K562 (cell line): ENCODE data around the gene PITPNC1.

ENCODE experiments used
- COPS2 ChIP-seq: fragments of 450-650 bp; conservative IDR thresholded peaks from 2 replicates; pipeline ENCODE4 v1.6.1; 2016; ENCODE audit warnings: mild to moderate bottlenecking, moderate library complexity
- CTBP1 ChIP-seq: fragments of 450-650 bp; IDR thresholded peaks from 2 replicates; pipeline ENCODE4 v1.6.1; 2016; ENCODE audit warnings: borderline replicate concordance
- HNRNPL ChIP-seq: fragments of 200-400 bp; formaldehyde crosslinking; IDR thresholded peaks from 2 replicates; pipeline ENCODE4 v1.6.1; 2017; ENCODE audit warnings: low read depth, mild to moderate bottlenecking, low read length
- SMARCA4 ChIP-seq: fragments of 450-650 bp; IDR thresholded peaks from 2 replicates; pipeline ENCODE4 v1.6.1; 2016
- ZNF24 ChIP-seq: fragments of 450-650 bp; IDR thresholded peaks from 2 replicates; pipeline ENCODE4 v1.6.1; 2016
- ZNF644 ChIP-seq: fragments of 200-800 bp; sonication (Bioruptor generic); IDR thresholded peaks from 2 replicates; pipeline ENCODE4 v1.6.1; 2016; ENCODE audit warnings: low read depth, missing genetic modification characterization, missing compliant biosample characterization
- ZNF830 ChIP-seq: fragments of 250-450 bp; sonication (Bioruptor Pico); IDR thresholded peaks from 2 replicates; pipeline ENCODE4 v1.5.0; 2021; ENCODE audit warnings: mild to moderate bottlenecking
- TF ChIP-seq, protein P1 (sequence below): fragments of 450-650 bp; IDR thresholded peaks from one replicate; pipeline ENCODE4 v1.6.1; 2018; ENCODE audit warnings: mild to moderate bottlenecking, moderate library complexity; ENCODE audit not compliant: partially characterized antibody
- TF ChIP-seq, protein P2 (sequence below): sonication (generic); formaldehyde crosslinking; IDR thresholded peaks from 2 replicates; pipeline ENCODE4 v1.8.0; 2022; ENCODE audit warnings: mild to moderate bottlenecking, missing genetic modification reagents
- TF ChIP-seq, protein P3 (sequence below): fragments of 250-450 bp; sonication (Bioruptor Pico); IDR thresholded peaks from 2 replicates; pipeline ENCODE4 v1.8.0; 2021; ENCODE audit warnings: moderate library complexity, mild to moderate bottlenecking, inconsistent platforms
- TF ChIP-seq, protein P4 (sequence below), 3 experiments: IDR thresholded peaks in 2 of 3; conservative IDR thresholded peaks in 1 of 3; 2 replicates each; pipeline ENCODE4 v1.5.1; 2011 to 2012; ENCODE audit warnings: low read length in 3 of 3, mild to moderate bottlenecking in 3 of 3, control low read depth in 2 of 3, improper control_type of control experiment in 1 of 3, inconsistent platforms in 1 of 3, low read depth in 1 of 3, mixed read lengths in 1 of 3, moderate library complexity in 1 of 3; ENCODE audit not compliant: insufficient read depth in 2 of 3
- TF ChIP-seq, protein P5 (sequence below): fragments of 450-650 bp; IDR thresholded peaks from 2 replicates; pipeline ENCODE4 v1.6.1; 2016; ENCODE audit warnings: low read depth, mild to moderate bottlenecking, moderate library complexity

DNA sequence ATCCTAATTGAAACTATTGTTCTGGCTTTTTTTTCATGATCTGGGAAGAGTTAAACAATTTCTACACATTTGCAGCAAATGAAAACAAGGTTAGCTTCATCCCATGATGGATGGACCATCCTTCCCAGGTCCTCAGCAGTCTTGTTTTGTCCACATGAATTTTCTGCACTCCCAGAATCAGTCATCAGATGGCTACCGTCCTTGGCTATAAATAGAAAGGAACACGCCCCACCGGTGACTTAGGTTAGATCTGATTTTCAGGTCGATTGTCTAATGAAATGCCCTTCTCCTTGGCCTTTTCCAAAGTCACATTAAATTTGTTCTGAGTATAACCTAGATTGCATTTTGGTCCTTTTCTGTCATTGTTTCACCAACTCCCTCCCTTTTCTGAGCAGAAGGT is 299.2 kb downstream of the PITPNC1 start:
- TF ChIP-seq, protein P1, sequence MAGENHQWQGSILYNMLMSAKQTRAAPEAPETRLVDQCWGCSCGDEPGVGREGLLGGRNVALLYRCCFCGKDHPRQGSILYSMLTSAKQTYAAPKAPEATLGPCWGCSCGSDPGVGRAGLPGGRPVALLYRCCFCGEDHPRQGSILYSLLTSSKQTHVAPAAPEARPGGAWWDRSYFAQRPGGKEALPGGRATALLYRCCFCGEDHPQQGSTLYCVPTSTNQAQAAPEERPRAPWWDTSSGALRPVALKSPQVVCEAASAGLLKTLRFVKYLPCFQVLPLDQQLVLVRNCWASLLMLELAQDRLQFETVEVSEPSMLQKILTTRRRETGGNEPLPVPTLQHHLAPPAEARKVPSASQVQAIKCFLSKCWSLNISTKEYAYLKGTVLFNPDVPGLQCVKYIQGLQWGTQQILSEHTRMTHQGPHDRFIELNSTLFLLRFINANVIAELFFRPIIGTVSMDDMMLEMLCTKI = no peak
- no peak for TF ChIP-seq COPS2
- TF ChIP-seq, protein P2, sequence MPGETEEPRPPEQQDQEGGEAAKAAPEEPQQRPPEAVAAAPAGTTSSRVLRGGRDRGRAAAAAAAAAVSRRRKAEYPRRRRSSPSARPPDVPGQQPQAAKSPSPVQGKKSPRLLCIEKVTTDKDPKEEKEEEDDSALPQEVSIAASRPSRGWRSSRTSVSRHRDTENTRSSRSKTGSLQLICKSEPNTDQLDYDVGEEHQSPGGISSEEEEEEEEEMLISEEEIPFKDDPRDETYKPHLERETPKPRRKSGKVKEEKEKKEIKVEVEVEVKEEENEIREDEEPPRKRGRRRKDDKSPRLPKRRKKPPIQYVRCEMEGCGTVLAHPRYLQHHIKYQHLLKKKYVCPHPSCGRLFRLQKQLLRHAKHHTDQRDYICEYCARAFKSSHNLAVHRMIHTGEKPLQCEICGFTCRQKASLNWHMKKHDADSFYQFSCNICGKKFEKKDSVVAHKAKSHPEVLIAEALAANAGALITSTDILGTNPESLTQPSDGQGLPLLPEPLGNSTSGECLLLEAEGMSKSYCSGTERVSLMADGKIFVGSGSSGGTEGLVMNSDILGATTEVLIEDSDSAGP (CRISPR knock-in tag) = no peak
- TF ChIP-seq, protein P3, sequence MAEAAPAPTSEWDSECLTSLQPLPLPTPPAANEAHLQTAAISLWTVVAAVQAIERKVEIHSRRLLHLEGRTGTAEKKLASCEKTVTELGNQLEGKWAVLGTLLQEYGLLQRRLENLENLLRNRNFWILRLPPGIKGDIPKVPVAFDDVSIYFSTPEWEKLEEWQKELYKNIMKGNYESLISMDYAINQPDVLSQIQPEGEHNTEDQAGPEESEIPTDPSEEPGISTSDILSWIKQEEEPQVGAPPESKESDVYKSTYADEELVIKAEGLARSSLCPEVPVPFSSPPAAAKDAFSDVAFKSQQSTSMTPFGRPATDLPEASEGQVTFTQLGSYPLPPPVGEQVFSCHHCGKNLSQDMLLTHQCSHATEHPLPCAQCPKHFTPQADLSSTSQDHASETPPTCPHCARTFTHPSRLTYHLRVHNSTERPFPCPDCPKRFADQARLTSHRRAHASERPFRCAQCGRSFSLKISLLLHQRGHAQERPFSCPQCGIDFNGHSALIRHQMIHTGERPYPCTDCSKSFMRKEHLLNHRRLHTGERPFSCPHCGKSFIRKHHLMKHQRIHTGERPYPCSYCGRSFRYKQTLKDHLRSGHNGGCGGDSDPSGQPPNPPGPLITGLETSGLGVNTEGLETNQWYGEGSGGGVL = no peak
- TF ChIP-seq SMARCA4 = no peak
- no peak for TF ChIP-seq ZNF644 (tag)
- TF ChIP-seq, protein P4, sequence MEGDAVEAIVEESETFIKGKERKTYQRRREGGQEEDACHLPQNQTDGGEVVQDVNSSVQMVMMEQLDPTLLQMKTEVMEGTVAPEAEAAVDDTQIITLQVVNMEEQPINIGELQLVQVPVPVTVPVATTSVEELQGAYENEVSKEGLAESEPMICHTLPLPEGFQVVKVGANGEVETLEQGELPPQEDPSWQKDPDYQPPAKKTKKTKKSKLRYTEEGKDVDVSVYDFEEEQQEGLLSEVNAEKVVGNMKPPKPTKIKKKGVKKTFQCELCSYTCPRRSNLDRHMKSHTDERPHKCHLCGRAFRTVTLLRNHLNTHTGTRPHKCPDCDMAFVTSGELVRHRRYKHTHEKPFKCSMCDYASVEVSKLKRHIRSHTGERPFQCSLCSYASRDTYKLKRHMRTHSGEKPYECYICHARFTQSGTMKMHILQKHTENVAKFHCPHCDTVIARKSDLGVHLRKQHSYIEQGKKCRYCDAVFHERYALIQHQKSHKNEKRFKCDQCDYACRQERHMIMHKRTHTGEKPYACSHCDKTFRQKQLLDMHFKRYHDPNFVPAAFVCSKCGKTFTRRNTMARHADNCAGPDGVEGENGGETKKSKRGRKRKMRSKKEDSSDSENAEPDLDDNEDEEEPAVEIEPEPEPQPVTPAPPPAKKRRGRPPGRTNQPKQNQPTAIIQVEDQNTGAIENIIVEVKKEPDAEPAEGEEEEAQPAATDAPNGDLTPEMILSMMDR (IDR thresholded peaks at IDR 0.05 in 2 of 3, conservative IDR thresholded peaks at IDR 0.05 in 1 of 3; ENCODE audit: insufficient read depth in 2 of 3, low read depth in 1 of 3, low read length in 3 of 3) = no peak
- TF ChIP-seq CTBP1 = no peak
- TF ChIP-seq, protein P5, sequence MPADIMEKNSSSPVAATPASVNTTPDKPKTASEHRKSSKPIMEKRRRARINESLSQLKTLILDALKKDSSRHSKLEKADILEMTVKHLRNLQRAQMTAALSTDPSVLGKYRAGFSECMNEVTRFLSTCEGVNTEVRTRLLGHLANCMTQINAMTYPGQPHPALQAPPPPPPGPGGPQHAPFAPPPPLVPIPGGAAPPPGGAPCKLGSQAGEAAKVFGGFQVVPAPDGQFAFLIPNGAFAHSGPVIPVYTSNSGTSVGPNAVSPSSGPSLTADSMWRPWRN = no peak
- no peak for TF ChIP-seq HNRNPL
- TF ChIP-seq ZNF830 (CRISPR knock-in tag) = no peak
- TF ChIP-seq ZNF24 = no peak
